Tibial nerve (tissue), 4 donors: ENCODE data around the gene SLC9A9. TPM values are rescaled to one million over a fixed set of nuclear protein-coding genes. Genes with fewer than 3 reads are reported as not detected.

Experiments used
- DNase-seq, 2 donors: peaks; one replicate each; pipeline ENCODE4 v3.0.0-alpha.2; 2019; ENCODE audit warnings: low spot score in 2 of 2
- H3K27ac ChIP-seq, 4 donors: fragments of 200-600 bp; sonication (generic) in 3 of 4; one replicate each; pipeline ENCODE4 v1.5.1; 2017 to 2019; ENCODE audit warnings: mild to moderate bottlenecking in 1 of 4
- H3K27me3 ChIP-seq, 2 donors: fragments of 200-600 bp; sonication (generic) in 1 of 2; one replicate each; pipeline versions ENCODE4 v1.5.1 to v1.6.0; 2017 to 2019
- H3K36me3 ChIP-seq, 3 donors: fragments of 200-600 bp; sonication (generic); one replicate each; pipeline ENCODE4 v1.5.1; 2018 to 2019
- H3K4me1 ChIP-seq, 4 donors: fragments of 200-600 bp; sonication (generic) in 3 of 4; one replicate each; pipeline ENCODE4 v1.5.1; 2017 to 2019
- H3K4me3 ChIP-seq, 4 donors: fragments of 200-600 bp; sonication (generic) in 3 of 4; one replicate each; pipeline ENCODE4 v1.5.1; 2017 to 2019; ENCODE audit warnings: mild to moderate bottlenecking in 1 of 4, moderate library complexity in 1 of 4
- H3K9me3 ChIP-seq, 4 donors: fragments of 200-600 bp; sonication (generic) in 3 of 4; one replicate each; pipeline ENCODE4 v1.5.1; 2017 to 2019
- CTCF ChIP-seq, 5 experiments: fragments of 200-600 bp in 3 of 5; fragments of 450-650 bp in 2 of 5; sonication (generic) in 3 of 5; IDR thresholded peaks; one replicate each; pipeline ENCODE4 v1.5.1; 2016 to 2019; ENCODE audit warnings: antibody characterized with exemption in 5 of 5, mild to moderate bottlenecking in 3 of 5, moderate library complexity in 2 of 5
- EP300 ChIP-seq, 2 donors: sonication (generic); formaldehyde crosslinking; IDR thresholded peaks; one replicate each; pipeline ENCODE4 v1.6.1; 2017; ENCODE audit warnings: antibody characterized with exemption in 2 of 2, mild to moderate bottlenecking in 1 of 2
- POLR2A ChIP-seq, 2 donors: fragments of 450-650 bp; IDR thresholded peaks; one replicate each; pipeline ENCODE4 v1.6.1; 2017; ENCODE audit warnings: antibody characterized with exemption in 2 of 2, mild to moderate bottlenecking in 2 of 2, moderate library complexity in 2 of 2
- WGBS, 2 donors: methylation state at CpG; one replicate each; pipeline ENCODE4 v1.1.5; 2018; 5-methylcytosine and 5-hydroxymethylcytosine counted together
- total RNA-seq, 4 donors: library from RNA; depleted of rRNA; stranded (reverse); fragments of >200 nt; gene quantifications; one replicate each; pipeline ENCODE4 v1.1.0, GENCODE V29; 2016

SLC9A9 gene
- 10 to 100 TPM in 2 of 4 donors, 1 to 10 TPM in 2; 7.6 to 11.1 (median 9.2) TPM for total RNA-seq

- DNase-seq, result peak in 1 of 2 donors; percentile 36
- TF ChIP-seq POLR2A (IDR thresholded peaks at IDR 0.05) (no peak), EP300 (IDR thresholded peaks at IDR 0.05) (no peak), CTCF (IDR thresholded peaks at IDR 0.05) (no peak)
- H3K27me3 ChIP-seq, result no peaks in the 10 kb centered on the region
- H3K4me1 ChIP-seq, result peaks cover 0 to 16% (median 2%) of the 10 kb centered on the region in 4 donors
- peak within 1 kb of the TSS in 3 of 4 donors; percentile 59 to 80 (median 69) for H3K27ac ChIP-seq
- no peaks in the 10 kb centered on the region for H3K36me3 ChIP-seq
- H3K9me3 ChIP-seq, result no peaks in the 10 kb centered on the region
- WGBS, 2 donors, result 1% methylated on average over 15 of the region's 15 CpGs
- peak within 1 kb of the TSS; percentile 47 to 63 (median 52) for H3K4me3 ChIP-seq
Observed at GRCh38 chr3:143847787-143848631, at the start of gene SLC9A9. Gene SLC9A9 (minus strand): TSS chr3:143848468. CDS start chr3:143848322, 146 bp downstream.

GRCh38 chr3:143897576-143898295, 49.5 kb upstream of the SLC9A9 start:
- H3K4me1 ChIP-seq, result peaks cover 0 to 3% (median 0%) of the 10 kb centered on the region in 4 donors
- no peak overlapping the region for H3K27ac ChIP-seq
- no peak overlapping the region for H3K4me3 ChIP-seq
- DNase-seq, result no peak
- no peaks in the 10 kb centered on the region for H3K9me3 ChIP-seq
- WGBS, 2 donors, result 22 to 36% methylated on average over 7 of the region's 7 CpGs
- H3K36me3 ChIP-seq, result no peaks in the 10 kb centered on the region
- TF ChIP-seq POLR2A (IDR thresholded peaks at IDR 0.05), result no peak
- TF ChIP-seq EP300 (IDR thresholded peaks at IDR 0.05), result no peak
- no peak for TF ChIP-seq CTCF (IDR thresholded peaks at IDR 0.05)
- H3K27me3 ChIP-seq, result no peaks in the 10 kb centered on the region

GRCh38 chr3:143896486-143896885, 48.2 kb upstream of the SLC9A9 start:
- DNase-seq, result no peak
- WGBS, 2 donors, result 82 to 83% methylated on average over 4 of the region's 4 CpGs
- H3K27ac ChIP-seq, result no peak overlapping the region
- H3K4me3 ChIP-seq, result no peak overlapping the region
- TF ChIP-seq EP300 (IDR thresholded peaks at IDR 0.05) (no peak), CTCF (IDR thresholded peaks at IDR 0.05) (no peak), POLR2A (IDR thresholded peaks at IDR 0.05) (no peak)
- no peaks in the 10 kb centered on the region for H3K9me3 ChIP-seq
- H3K36me3 ChIP-seq, result no peaks in the 10 kb centered on the region
- peaks cover 0 to 3% (median 0%) of the 10 kb centered on the region in 4 donors for H3K4me1 ChIP-seq
- no peaks in the 10 kb centered on the region for H3K27me3 ChIP-seq

GRCh38 chr3:143895805-143896204, 47.5 kb upstream of the SLC9A9 start:
- Histone ChIP-seq H3K36me3 (no peaks in the 10 kb centered on the region), H3K4me1 (peaks cover 0 to 3% (median 0%) of the 10 kb centered on the region in 4 donors), H3K27me3 (no peaks in the 10 kb centered on the region), H3K4me3 (no peak overlapping the region), H3K27ac (no peak overlapping the region), H3K9me3 (no peaks in the 10 kb centered on the region)
- DNase-seq, result no peak
- TF ChIP-seq POLR2A (IDR thresholded peaks at IDR 0.05) (no peak), CTCF (IDR thresholded peaks at IDR 0.05) (no peak), EP300 (IDR thresholded peaks at IDR 0.05) (no peak)
- WGBS, 2 donors, result 91 to 100% methylated on average over 1 of the region's 1 CpG

- no peak overlapping the region for H3K27ac ChIP-seq
- no peak overlapping the region for H3K4me3 ChIP-seq
- no peaks in the 10 kb centered on the region for H3K4me1 ChIP-seq
- H3K27me3 ChIP-seq, result no peaks in the 10 kb centered on the region
- DNase-seq, result no peak
- H3K9me3 ChIP-seq, result no peaks in the 10 kb centered on the region
- no peaks in the 10 kb centered on the region for H3K36me3 ChIP-seq
- WGBS, 2 donors, result 73 to 76% methylated on average over 2 of the region's 2 CpGs
- TF ChIP-seq EP300 (IDR thresholded peaks at IDR 0.05), result no peak
- TF ChIP-seq CTCF (IDR thresholded peaks at IDR 0.05), result no peak
- TF ChIP-seq POLR2A (IDR thresholded peaks at IDR 0.05), result no peak
Observed at GRCh38 chr3:143888846-143889245, 40.6 kb upstream of the SLC9A9 start.
